ENCODE results near the gene IQCF5. TPM values are rescaled to one million over a fixed set of nuclear protein-coding genes. Genes with fewer than 3 reads are reported as not detected.
"Not testable (repeated sequence)": the region's sequence is repeated elsewhere in the genome, so short reads cannot be mapped to it uniquely, and the experiment has no call there.

The IQCF5 gene
- total RNA-seq, 1 experiment from 2014 or later, result not detected

GRCh38 chr3:51860703-51861665 is 14.4 kb downstream of the IQCF5 start, which contains the start of gene IQCF2:
Gene IQCF2 (plus strand): TSS chr3:51861615. CDS start chr3:51861667, 52 bp downstream.
- H3K27me3 Mint-ChIP-seq (ENCODE audit: low read depth), result peaks cover 2% of the 10 kb centered on the region; the same call in 1 of the 2 replicates
- Histone ChIP-seq H2AFZ (ENCODE audit: low read length) (no peak within 1 kb of the TSS), H3K23ac (ENCODE audit: insufficient read length, low read depth, low read length) (no peak within 1 kb of the TSS), H3K14ac (ENCODE audit: insufficient read depth, low read length) (no peak within 1 kb of the TSS), H3T11ph (ENCODE audit: low read length) (no peak within 1 kb of the TSS), H3K56ac (ENCODE audit: insufficient read length, low read depth, low read length) (no peak within 1 kb of the TSS), H3K27me3 (ENCODE audit: insufficient read depth, low read length) (no peaks in the 10 kb centered on the region), H2BK12ac (ENCODE audit: insufficient read length, low read depth, low read length) (no peak within 1 kb of the TSS), H4K8ac (replicated peaks; ENCODE audit: insufficient read length, low read depth, low read length) (no peak within 1 kb of the TSS), H3K4ac (ENCODE audit: low read depth, low read length) (no peak within 1 kb of the TSS), H3K79me1 (ENCODE audit: insufficient read depth, low read depth, low read length, poor library complexity, severe bottlenecking) (no peaks in the 10 kb centered on the region), H3K9ac (ENCODE audit: extremely low read depth, insufficient read length, low read length) (no peak within 1 kb of the TSS), H4K20me1 (ENCODE audit: control insufficient read depth, insufficient read depth, insufficient read length) (no peaks in the 10 kb centered on the region), H2BK120ac (ENCODE audit: low read depth, low read length, poor library complexity, severe bottlenecking) (no peak within 1 kb of the TSS), H3K4me2 (ENCODE audit: insufficient read depth, insufficient read length, low read length) (no peak within 1 kb of the TSS), H4K5ac (ENCODE audit: insufficient read length, low read depth, low read length) (no peak within 1 kb of the TSS), H3K18ac (ENCODE audit: insufficient read length, low read depth, low read length) (no peak within 1 kb of the TSS), H3K27ac (ENCODE audit: insufficient read length, low read depth, low read length) (no peak within 1 kb of the TSS), H3K23me2 (ENCODE audit: insufficient read length, low read depth, low read length, poor library complexity, severe bottlenecking) (no peaks in the 10 kb centered on the region), H4K91ac (ENCODE audit: insufficient read length, low read depth, low read length) (no peak within 1 kb of the TSS), H3K9me3 (ENCODE audit: control insufficient read depth, low read depth, low read length) (no peaks in the 10 kb centered on the region), H2BK20ac (ENCODE audit: low read depth, low read length, poor library complexity, severe bottlenecking) (no peak within 1 kb of the TSS), H2AK5ac (ENCODE audit: insufficient read length, low read length) (no peak within 1 kb of the TSS), H2BK15ac (ENCODE audit: low read depth, low read length) (no peak within 1 kb of the TSS), H2BK5ac (ENCODE audit: insufficient read length, low read length) (no peak within 1 kb of the TSS), H3K79me2 (ENCODE audit: insufficient read depth, low read length) (no peaks in the 10 kb centered on the region), H3K4me1 (ENCODE audit: insufficient read depth, low read length) (no peaks in the 10 kb centered on the region)
- no peak for DNase-seq
- peaks cover 0 to 4% of the 10 kb centered on the region in 2 experiments; a peak in 2 of 4 replicates for H3K4me1 Mint-ChIP-seq
- H3K27ac Mint-ChIP-seq, result no peak within 1 kb of the TSS
- H3K36me3 Mint-ChIP-seq (ENCODE audit: insufficient read depth in 1 of 3, low read depth in 3 of 3), result peaks cover 9 to 18% (median 12%) of the 10 kb centered on the region in 3 experiments
- peaks cover 17 to 21% of the 10 kb centered on the region in 2 experiments for H3K9me3 Mint-ChIP-seq
- no peak for TF ChIP-seq CTCF (conservative IDR thresholded peaks at IDR 0.05)
- no peak within 1 kb of the TSS; a peak in 1 of 5 replicates for H3K4me3 Mint-ChIP-seq
- WGBS (ENCODE audit: extremely low coverage, insufficient read length, low lambda C conversion rate), result no CpG with 5 or more reads among the region's 7 CpGs

GRCh38 chr3:51855411-51855810 is 20.0 kb downstream of the IQCF5 start:
- not testable (repeated sequence) for H3K9me3 ChIP-seq (ENCODE audit: control insufficient read depth, low read depth, low read length); H2BK5ac ChIP-seq (ENCODE audit: insufficient read length, low read length); H3K4me1 ChIP-seq (ENCODE audit: insufficient read depth, low read length); H3K27ac Mint-ChIP-seq; H3K18ac ChIP-seq (ENCODE audit: insufficient read length, low read depth, low read length); H3K14ac ChIP-seq (ENCODE audit: insufficient read depth, low read length); H3K27ac ChIP-seq (ENCODE audit: insufficient read length, low read depth, low read length); H3K23me2 ChIP-seq (ENCODE audit: insufficient read length, low read depth, low read length, poor library complexity, severe bottlenecking); DNase-seq; H3K79me2 ChIP-seq (ENCODE audit: insufficient read depth, low read length); H3K27me3 ChIP-seq (ENCODE audit: insufficient read depth, low read length); H3K79me1 ChIP-seq (ENCODE audit: insufficient read depth, low read depth, low read length, poor library complexity, severe bottlenecking); H3K4me1 Mint-ChIP-seq; H3K56ac ChIP-seq (ENCODE audit: insufficient read length, low read depth, low read length); H3K4me2 ChIP-seq (ENCODE audit: insufficient read depth, insufficient read length, low read length); H2AFZ ChIP-seq (ENCODE audit: low read length); H2BK12ac ChIP-seq (ENCODE audit: insufficient read length, low read depth, low read length); H4K5ac ChIP-seq (ENCODE audit: insufficient read length, low read depth, low read length); H3K23ac ChIP-seq (ENCODE audit: insufficient read length, low read depth, low read length); H2BK120ac ChIP-seq (ENCODE audit: low read depth, low read length, poor library complexity, severe bottlenecking); H3K9ac ChIP-seq (ENCODE audit: extremely low read depth, insufficient read length, low read length); H3K4ac ChIP-seq (ENCODE audit: low read depth, low read length); H2AK5ac ChIP-seq (ENCODE audit: insufficient read length, low read length); H4K8ac ChIP-seq (replicated peaks; ENCODE audit: insufficient read length, low read depth, low read length); H2BK20ac ChIP-seq (ENCODE audit: low read depth, low read length, poor library complexity, severe bottlenecking); H2BK15ac ChIP-seq (ENCODE audit: low read depth, low read length); H3T11ph ChIP-seq (ENCODE audit: low read length); H3K4me3 Mint-ChIP-seq; H4K91ac ChIP-seq (ENCODE audit: insufficient read length, low read depth, low read length); H4K20me1 ChIP-seq (ENCODE audit: control insufficient read depth, insufficient read depth, insufficient read length)
- Mint-ChIP-seq H3K36me3 (ENCODE audit: insufficient read depth in 1 of 3, low read depth in 3 of 3) (peaks cover 9 to 19% (median 9%) of the 10 kb centered on the region in 3 experiments), H3K9me3 (peaks cover 18 to 21% of the 10 kb centered on the region in 2 experiments), H3K27me3 (ENCODE audit: low read depth) (peaks cover 14% of the 10 kb centered on the region)
- WGBS (ENCODE audit: extremely low coverage, insufficient read length, low lambda C conversion rate), result no CpG with 5 or more reads among the region's 1 CpG

All from H9 (cell line).